Tracheal epithelial cell (primary cell): Measurements from ENCODE around the gene ARPP21. TPM values are rescaled to one million over a fixed set of nuclear protein-coding genes. Genes with fewer than 3 reads are reported as not detected.

Experiments used
- total RNA-seq: library from RNA; depleted of rRNA; stranded (reverse); fragments of >200 nt; gene quantifications from 2 replicates; pipeline ENCODE4 v1.2.1, GENCODE V29; 2014

The ARPP21 gene
- not detected in 2 replicates for total RNA-seq

GRCh38 chr3:35639254-35640186 lies at the start of gene ARPP21:
Gene ARPP21, plus strand, starts transcription at chr3:35639525. Its CDS starts 42,227 bp downstream, at chr3:35681752.

